Ascending aorta (tissue), 2 donors: ENCODE data around the gene BNC2. TPM values are rescaled to one million over a fixed set of nuclear protein-coding genes. Genes with fewer than 3 reads are reported as not detected.

Experiments
- DNase-seq, 2 donors: peaks; one replicate each; pipeline ENCODE4 v3.0.0-alpha.2; 2019; ENCODE audit warnings: low spot score in 2 of 2
- H3K27ac ChIP-seq, 2 donors: fragments of 200-600 bp; sonication (generic); one replicate each; pipeline ENCODE4 v1.5.1; 2016 to 2017; ENCODE audit warnings: mild to moderate bottlenecking in 1 of 2
- H3K27me3 ChIP-seq: fragments of 200-600 bp; sonication (generic); one replicate; pipeline ENCODE4 v1.5.1; 2017
- H3K36me3 ChIP-seq, 2 donors: fragments of 200-600 bp; sonication (generic); one replicate each; pipeline ENCODE4 v1.5.1; 2016
- H3K4me1 ChIP-seq, 2 donors: fragments of 200-600 bp; sonication (generic); one replicate each; pipeline ENCODE4 v1.5.1; 2016 to 2017; ENCODE audit warnings: mild to moderate bottlenecking in 1 of 2
- H3K4me3 ChIP-seq, 2 donors: fragments of 200-600 bp; sonication (generic); one replicate each; pipeline ENCODE4 v1.5.1; 2016 to 2017; ENCODE audit warnings: mild to moderate bottlenecking in 1 of 2
- H3K9me3 ChIP-seq, 2 donors: fragments of 200-600 bp; sonication (generic); one replicate each; pipeline ENCODE4 v1.5.1; 2016
- intact Hi-C: fragments of 100-400 bp; cut with DNase I; formaldehyde crosslinking; loops from one replicate; pipeline ENCODE4 v1.15.1; 2023
- total RNA-seq: library from RNA; depleted of rRNA; stranded (reverse); fragments of >200 nt; gene quantifications from one replicate; pipeline ENCODE4 v1.1.0, GENCODE V29; 2016
- TF ChIP-seq, protein P1 (sequence below), 3 experiments: fragments of 200-600 bp in 2 of 3; fragments of 450-650 bp in 1 of 3; sonication (generic) in 2 of 3; IDR thresholded peaks; one replicate each; pipeline ENCODE4 v1.5.1; 2016 to 2019; ENCODE audit warnings: antibody characterized with exemption in 3 of 3, mild to moderate bottlenecking in 1 of 3, moderate library complexity in 1 of 3

The BNC2 gene
- total RNA-seq, 1 donor from 2014 or later = 25.5 TPM

DNA sequence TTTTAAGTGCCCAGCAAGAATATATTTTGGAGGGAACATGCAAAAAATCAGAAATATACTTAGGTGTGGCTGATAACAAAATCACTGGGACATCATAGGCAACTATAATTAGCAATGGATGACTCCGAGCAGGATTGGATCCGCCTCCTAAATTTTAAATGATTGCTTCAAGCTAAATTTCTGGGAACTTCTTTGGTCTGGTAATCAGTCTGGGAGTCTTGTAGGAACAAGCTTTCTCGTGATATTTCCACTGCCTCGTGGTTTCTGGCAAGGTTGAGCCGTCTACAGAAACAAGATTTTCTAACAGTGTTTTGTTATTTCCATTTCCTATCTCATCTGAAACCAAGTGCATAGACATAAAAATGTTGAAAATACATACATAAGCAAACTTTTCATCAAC lies 232.6 kb downstream of the BNC2 start:
- no peak for DNase-seq
- no peaks in the 10 kb centered on the region for H3K36me3 ChIP-seq
- TF ChIP-seq, protein P1, sequence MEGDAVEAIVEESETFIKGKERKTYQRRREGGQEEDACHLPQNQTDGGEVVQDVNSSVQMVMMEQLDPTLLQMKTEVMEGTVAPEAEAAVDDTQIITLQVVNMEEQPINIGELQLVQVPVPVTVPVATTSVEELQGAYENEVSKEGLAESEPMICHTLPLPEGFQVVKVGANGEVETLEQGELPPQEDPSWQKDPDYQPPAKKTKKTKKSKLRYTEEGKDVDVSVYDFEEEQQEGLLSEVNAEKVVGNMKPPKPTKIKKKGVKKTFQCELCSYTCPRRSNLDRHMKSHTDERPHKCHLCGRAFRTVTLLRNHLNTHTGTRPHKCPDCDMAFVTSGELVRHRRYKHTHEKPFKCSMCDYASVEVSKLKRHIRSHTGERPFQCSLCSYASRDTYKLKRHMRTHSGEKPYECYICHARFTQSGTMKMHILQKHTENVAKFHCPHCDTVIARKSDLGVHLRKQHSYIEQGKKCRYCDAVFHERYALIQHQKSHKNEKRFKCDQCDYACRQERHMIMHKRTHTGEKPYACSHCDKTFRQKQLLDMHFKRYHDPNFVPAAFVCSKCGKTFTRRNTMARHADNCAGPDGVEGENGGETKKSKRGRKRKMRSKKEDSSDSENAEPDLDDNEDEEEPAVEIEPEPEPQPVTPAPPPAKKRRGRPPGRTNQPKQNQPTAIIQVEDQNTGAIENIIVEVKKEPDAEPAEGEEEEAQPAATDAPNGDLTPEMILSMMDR (IDR thresholded peaks at IDR 0.05) = no peak
- H3K4me1 ChIP-seq = no peaks in the 10 kb centered on the region
- no peaks in the 10 kb centered on the region for H3K27me3 ChIP-seq
- H3K9me3 ChIP-seq = no peaks in the 10 kb centered on the region
- H3K4me3 ChIP-seq = no peak overlapping the region
- intact Hi-C loops = no loop called here
- H3K27ac ChIP-seq = no peak overlapping the region

DNA sequence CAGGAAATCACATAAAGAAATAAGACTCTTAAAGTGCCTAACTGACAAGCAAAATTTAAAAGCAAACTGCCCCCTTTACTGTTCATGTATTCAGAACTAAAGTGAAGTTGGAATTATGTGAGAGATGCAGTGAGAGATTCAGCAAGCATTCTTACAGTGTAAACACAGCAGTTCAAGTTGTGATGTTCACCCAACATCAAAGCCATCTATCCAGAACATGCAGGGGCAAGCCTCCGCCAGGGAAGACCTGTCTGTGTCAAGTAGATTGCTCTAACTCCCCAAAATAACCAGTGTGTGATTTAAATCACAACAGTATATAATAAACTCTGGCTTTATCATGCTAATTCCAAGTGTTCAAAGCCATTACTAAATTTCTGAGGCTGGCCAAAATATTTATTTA lies 233.3 kb downstream of the BNC2 start:
- Histone ChIP-seq H3K9me3 (no peaks in the 10 kb centered on the region), H3K4me3 (no peak overlapping the region), H3K36me3 (no peaks in the 10 kb centered on the region), H3K27ac (no peak overlapping the region), H3K4me1 (no peaks in the 10 kb centered on the region), H3K27me3 (no peaks in the 10 kb centered on the region)
- TF ChIP-seq, protein P1 (IDR thresholded peaks at IDR 0.05) = no peak
- intact Hi-C loops = no loop called here
- no peak for DNase-seq

DNA sequence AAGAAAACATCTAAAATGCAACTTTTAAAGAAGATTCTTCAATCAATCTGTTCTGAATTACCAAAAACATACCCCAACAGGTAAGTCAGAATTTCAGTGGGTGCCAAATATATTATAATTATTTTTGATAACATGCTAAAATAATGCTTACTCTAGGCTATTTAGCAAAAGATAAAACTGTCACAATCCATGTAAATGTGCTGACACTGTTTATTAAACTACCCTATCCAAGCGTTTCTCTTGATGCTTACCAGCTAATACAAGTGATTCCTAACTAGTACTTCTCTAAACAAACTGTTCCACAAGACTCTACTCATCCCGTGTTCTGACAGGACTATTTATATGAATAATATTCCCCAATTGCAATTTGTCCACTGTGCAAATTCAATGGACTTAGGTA lies 236.7 kb downstream of the BNC2 start:
- intact Hi-C loops = no loop called here
- Histone ChIP-seq H3K27me3 (no peaks in the 10 kb centered on the region), H3K4me1 (no peaks in the 10 kb centered on the region), H3K4me3 (no peak overlapping the region), H3K27ac (no peak overlapping the region), H3K9me3 (no peaks in the 10 kb centered on the region), H3K36me3 (no peaks in the 10 kb centered on the region)
- no peak for DNase-seq
- TF ChIP-seq, protein P1 (IDR thresholded peaks at IDR 0.05) = no peak

DNA sequence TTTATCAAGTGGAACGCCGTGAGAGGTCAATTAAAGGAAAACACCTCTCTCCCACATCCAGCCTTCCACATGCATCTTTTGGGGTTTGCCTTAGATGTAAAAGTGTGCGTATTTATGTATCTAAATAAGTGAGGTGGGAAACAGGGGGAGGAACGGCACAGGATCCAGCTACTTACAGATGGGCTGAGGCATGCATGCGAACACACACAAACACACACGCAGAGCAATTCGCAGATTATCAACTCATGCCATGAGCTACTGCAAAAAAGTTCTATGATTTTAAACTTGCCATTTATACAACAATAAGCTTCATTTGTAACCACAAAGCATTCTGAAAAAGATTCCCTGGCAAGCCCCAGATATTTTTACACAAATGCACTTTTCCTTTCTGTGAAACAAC lies 242.1 kb downstream of the BNC2 start:
- H3K9me3 ChIP-seq = no peaks in the 10 kb centered on the region
- intact Hi-C loops = loop anchor here (5.0 kb wide), 2 partner anchors 111 to 436 kb away; no protein-coding TSS in a partner anchor
- no peak overlapping the region for H3K4me3 ChIP-seq
- H3K4me1 ChIP-seq = peaks cover 0 to 21% of the 10 kb centered on the region in 2 donors
- no peaks in the 10 kb centered on the region for H3K36me3 ChIP-seq
- DNase-seq = no peak
- H3K27me3 ChIP-seq = no peaks in the 10 kb centered on the region
- TF ChIP-seq, protein P1 (IDR thresholded peaks at IDR 0.05) = no peak
- no peak overlapping the region for H3K27ac ChIP-seq

DNA sequence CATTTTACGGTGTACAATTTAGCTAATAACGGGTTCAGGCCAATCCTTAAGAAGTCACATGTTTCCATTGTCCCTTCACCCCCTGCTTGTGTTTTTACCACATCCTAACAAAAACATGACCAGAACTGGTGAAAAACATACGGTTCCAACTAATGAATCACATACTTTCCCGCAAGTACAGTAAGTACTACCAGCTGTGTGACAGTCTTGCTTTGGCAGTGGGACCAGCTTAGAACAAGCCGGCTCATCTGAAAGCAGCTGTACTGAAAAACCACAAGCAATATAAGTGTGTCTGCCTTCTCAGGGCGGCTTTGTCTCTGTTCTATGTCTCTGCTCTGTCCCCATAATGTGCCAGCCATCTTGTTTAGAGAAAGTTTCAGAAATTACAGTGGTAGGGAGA lies 242.5 kb downstream of the BNC2 start:
- Histone ChIP-seq H3K4me3 (no peak overlapping the region), H3K27me3 (no peaks in the 10 kb centered on the region), H3K36me3 (no peaks in the 10 kb centered on the region), H3K4me1 (peaks cover 0 to 21% of the 10 kb centered on the region in 2 donors), H3K27ac (no peak overlapping the region), H3K9me3 (no peaks in the 10 kb centered on the region)
- DNase-seq = peak in 1 of 2 donors; percentile 65
- TF ChIP-seq, protein P1 (IDR thresholded peaks at IDR 0.05) = no peak
- intact Hi-C loops = loop anchor here (5.0 kb wide), 2 partner anchors 111 to 436 kb away; no protein-coding TSS in a partner anchor

DNA sequence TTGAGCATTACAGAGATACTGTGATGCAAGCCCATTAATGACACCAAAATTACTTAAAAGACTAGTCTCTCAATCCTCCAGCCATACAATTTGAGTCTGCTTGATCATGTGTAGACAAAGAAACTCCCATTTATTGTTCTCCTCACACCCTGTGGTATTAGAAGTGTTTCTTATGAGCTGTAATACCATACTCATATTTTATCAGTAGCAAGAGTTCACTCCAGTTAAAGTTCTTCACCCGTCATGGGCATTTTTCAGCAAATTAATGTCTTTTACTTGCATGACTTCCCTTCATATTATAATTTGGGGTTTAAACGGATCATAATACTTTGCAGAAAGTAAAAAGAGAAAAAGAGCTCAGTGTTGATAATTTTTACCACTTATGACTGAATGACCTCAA lies 242.9 kb downstream of the BNC2 start:
- Histone ChIP-seq H3K27ac (peak overlapping the region in 1 of 2 donors; percentile 38), H3K27me3 (no peaks in the 10 kb centered on the region), H3K36me3 (no peaks in the 10 kb centered on the region), H3K4me3 (no peak overlapping the region), H3K4me1 (peaks cover 0 to 21% of the 10 kb centered on the region in 2 donors), H3K9me3 (no peaks in the 10 kb centered on the region)
- DNase-seq = no peak
- intact Hi-C loops = loop anchor here (5.0 kb wide), 2 partner anchors 110 to 435 kb away; no protein-coding TSS in a partner anchor
- TF ChIP-seq, protein P1 (IDR thresholded peaks at IDR 0.05) = no peak
